Hypothalamus (tissue), 51 donors: ENCODE results near the gene NTSR1.
A peak's percentile ranks its signal among the peaks of the same experiment; 100 is the strongest.

Source experiments
- DNase-seq, 51 donors: peaks; one replicate each; lab custom pipeline; 2025; lab: John Stamatoyannopoulos, UW

The NTSR1 gene

GRCh38 chr20:62808211-62808865 is 99.7 kb downstream of the NTSR1 start:
- peak in 45 of 51 donors; percentile 13 to 80 (median 41) for DNase-seq

- DNase-seq: no peak
Measured at GRCh38 chr20:62809530-62810428, 101.1 kb downstream of the NTSR1 start.

- no peak for DNase-seq
Measured at GRCh38 chr20:62811320-62811719, 102.7 kb downstream of the NTSR1 start.

GRCh38 chr20:62811720-62812119 is 103.1 kb downstream of the NTSR1 start:
- DNase-seq: no peak
